ENCODE results near the gene ZNF48. TPM values are rescaled to one million over a fixed set of nuclear protein-coding genes. Genes with fewer than 3 reads are reported as not detected.

Gene ZNF48
- total RNA-seq, 1 donor from 2014 or later: 13.0 TPM

GRCh38 chr16:30428055-30428454 is 32.8 kb downstream of the ZNF48 start:
- no peaks in the 10 kb centered on the region for H3K27me3 Mint-ChIP-seq
- peak overlapping the region; percentile 29 for H3K4me3 Mint-ChIP-seq
- H3K4me1 Mint-ChIP-seq: peaks cover 2% of the 10 kb centered on the region
- ChIA-PET CTCF (no interaction called here), POLR2A (no interaction called here)
- no peaks in the 10 kb centered on the region for H3K9me3 Mint-ChIP-seq
- no peak for ATAC-seq (ENCODE audit: low read depth)
- no peak for DNase-seq
- no peak overlapping the region for H3K27ac Mint-ChIP-seq
- intact Hi-C loops (cut with micrococcal nuclease): no loop called here
- TF ChIP-seq, protein P1, sequence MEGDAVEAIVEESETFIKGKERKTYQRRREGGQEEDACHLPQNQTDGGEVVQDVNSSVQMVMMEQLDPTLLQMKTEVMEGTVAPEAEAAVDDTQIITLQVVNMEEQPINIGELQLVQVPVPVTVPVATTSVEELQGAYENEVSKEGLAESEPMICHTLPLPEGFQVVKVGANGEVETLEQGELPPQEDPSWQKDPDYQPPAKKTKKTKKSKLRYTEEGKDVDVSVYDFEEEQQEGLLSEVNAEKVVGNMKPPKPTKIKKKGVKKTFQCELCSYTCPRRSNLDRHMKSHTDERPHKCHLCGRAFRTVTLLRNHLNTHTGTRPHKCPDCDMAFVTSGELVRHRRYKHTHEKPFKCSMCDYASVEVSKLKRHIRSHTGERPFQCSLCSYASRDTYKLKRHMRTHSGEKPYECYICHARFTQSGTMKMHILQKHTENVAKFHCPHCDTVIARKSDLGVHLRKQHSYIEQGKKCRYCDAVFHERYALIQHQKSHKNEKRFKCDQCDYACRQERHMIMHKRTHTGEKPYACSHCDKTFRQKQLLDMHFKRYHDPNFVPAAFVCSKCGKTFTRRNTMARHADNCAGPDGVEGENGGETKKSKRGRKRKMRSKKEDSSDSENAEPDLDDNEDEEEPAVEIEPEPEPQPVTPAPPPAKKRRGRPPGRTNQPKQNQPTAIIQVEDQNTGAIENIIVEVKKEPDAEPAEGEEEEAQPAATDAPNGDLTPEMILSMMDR (IDR thresholded peaks at IDR 0.05): no peak
- peaks cover 42% of the 10 kb centered on the region for H3K36me3 Mint-ChIP-seq (ENCODE audit: low read depth)

DNA sequence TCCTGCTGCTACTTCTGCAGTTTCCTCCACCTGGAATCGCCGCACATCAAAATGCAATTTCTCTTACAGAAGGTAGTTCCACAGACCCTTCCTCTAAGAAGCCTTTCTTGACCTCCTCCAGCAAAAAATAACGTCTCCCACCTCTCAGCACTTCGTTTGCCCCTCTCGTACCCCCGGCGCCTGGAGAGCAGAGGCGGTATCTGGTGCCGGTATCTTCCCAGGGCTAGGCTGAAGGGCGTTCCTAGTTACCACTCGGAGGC is 34.1 kb downstream of the ZNF48 start:
- Mint-ChIP-seq H3K4me3 (no peak overlapping the region), H3K4me1 (peaks cover 2% of the 10 kb centered on the region), H3K27ac (no peak overlapping the region), H3K27me3 (no peaks in the 10 kb centered on the region), H3K9me3 (no peaks in the 10 kb centered on the region), H3K36me3 (ENCODE audit: low read depth) (peaks cover 32% of the 10 kb centered on the region)
- ChIA-PET POLR2A (interaction anchor here (0.6 to 2.7 kb wide), 44 partner anchors 10 to 639 kb away, joined by 3 to 51 read pairs (median 7); partner anchors contain the start of genes CD2BP2, CORO1A, FBRS and ITGAL), CTCF (interaction anchor here (0.6 to 3.8 kb wide), 37 partner anchors 9 to 512 kb away, joined by 3 to 35 read pairs (median 5); partner anchors contain the start of genes ITGAL, SEPHS2, ZNF48 and ZNF688)
- TF ChIP-seq, protein P1 (IDR thresholded peaks at IDR 0.05): no peak
- peak; percentile 3 for ATAC-seq (ENCODE audit: low read depth)
- intact Hi-C loops (cut with micrococcal nuclease): no loop called here
- DNase-seq: no peak

- H3K4me1 Mint-ChIP-seq: peaks cover 2% of the 10 kb centered on the region
- ChIA-PET CTCF (interaction anchor here (0.6 to 3.8 kb wide), 40 partner anchors 9 to 511 kb away, joined by 3 to 35 read pairs (median 5); partner anchors contain the start of genes ITGAL, SEPHS2, ZNF48 and ZNF688), POLR2A (interaction anchor here (0.5 to 2.7 kb wide), 46 partner anchors 10 to 837 kb away, joined by 3 to 51 read pairs (median 6); partner anchors contain the start of genes CD2BP2, CORO1A, FBRS and ITGAL)
- H3K27me3 Mint-ChIP-seq: no peaks in the 10 kb centered on the region
- TF ChIP-seq, protein P1 (IDR thresholded peaks at IDR 0.05): no peak
- peak; percentile 86 for DNase-seq
- no peak within 1 kb of the TSS for H3K27ac Mint-ChIP-seq
- no peaks in the 10 kb centered on the region for H3K9me3 Mint-ChIP-seq
- H3K4me3 Mint-ChIP-seq: no peak within 1 kb of the TSS
- peak; percentile 97 for ATAC-seq (ENCODE audit: low read depth)
- peaks cover 27% of the 10 kb centered on the region for H3K36me3 Mint-ChIP-seq (ENCODE audit: low read depth)
- intact Hi-C loops (cut with micrococcal nuclease): loop anchor here (1.0 to 2.0 kb wide), 16 partner anchors 12 to 269 kb away; partner anchors contain the start of genes FBRS, PRR14, SEPHS2 and SRCAP
Measured at GRCh38 chr16:30429678-30430427, 34.6 kb downstream of the ZNF48 start, which contains the start of gene DCTPP1. Gene DCTPP1 (minus strand): TSS chr16:30430030. CDS start chr16:30429980, 50 bp downstream.

DNA sequence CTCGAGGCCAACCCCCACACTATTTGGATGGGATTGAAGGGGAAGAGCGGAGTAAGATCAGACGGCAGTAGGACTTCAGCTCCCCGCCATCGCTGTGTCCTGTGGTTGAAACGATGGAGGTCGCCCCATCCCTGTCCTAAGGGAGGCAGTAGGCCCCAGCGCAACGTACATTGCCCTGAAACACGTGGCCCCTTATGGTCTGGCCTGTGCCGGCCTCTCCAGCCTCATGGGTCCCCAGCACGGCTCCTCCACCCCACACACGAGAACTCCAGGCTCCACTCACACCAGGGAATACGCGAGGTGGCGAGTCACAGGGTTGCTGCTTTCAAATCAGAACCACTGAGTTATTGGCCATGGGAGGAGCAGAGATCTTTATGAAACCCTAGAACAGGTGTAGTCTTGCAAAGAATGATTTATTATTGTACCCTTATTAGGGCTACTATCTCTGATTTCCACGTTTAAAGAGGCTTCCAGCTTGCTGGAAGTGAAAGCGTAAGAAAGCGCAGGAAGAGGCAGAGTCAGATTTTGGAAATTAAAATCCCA is 35.3 kb downstream of the ZNF48 start:
- TF ChIP-seq, protein P1 (IDR thresholded peaks at IDR 0.05): no peak
- DNase-seq (no peak), ATAC-seq (ENCODE audit: low read depth) (peak; percentile 5)
- Mint-ChIP-seq H3K4me3 (no peak overlapping the region), H3K27ac (no peak overlapping the region), H3K36me3 (ENCODE audit: low read depth) (peaks cover 22% of the 10 kb centered on the region), H3K27me3 (no peaks in the 10 kb centered on the region), H3K9me3 (no peaks in the 10 kb centered on the region), H3K4me1 (peaks cover 2% of the 10 kb centered on the region)
- intact Hi-C loops (cut with micrococcal nuclease): loop anchor here (1.0 to 2.0 kb wide), 16 partner anchors 12 to 268 kb away; partner anchors contain the start of genes FBRS, PRR14, SEPHS2 and SRCAP
- POLR2A ChIA-PET: interaction anchor here (0.5 to 2.7 kb wide), 40 partner anchors 9 to 836 kb away, joined by 3 to 51 read pairs (median 8); partner anchors contain the start of genes CD2BP2, CORO1A, FBRS and ITGAL
- CTCF ChIA-PET: interaction anchor here (0.7 to 3.8 kb wide), 32 partner anchors 9 to 267 kb away, joined by 3 to 35 read pairs (median 5); partner anchors contain the start of genes ITGAL, ZNF48, ZNF688 and ZNF747

GRCh38 chr16:30434852-30435251 is 39.6 kb downstream of the ZNF48 start:
- no peaks in the 10 kb centered on the region for H3K36me3 Mint-ChIP-seq (ENCODE audit: low read depth)
- DNase-seq (no peak), ATAC-seq (ENCODE audit: low read depth) (no peak)
- peaks cover 13% of the 10 kb centered on the region for H3K4me1 Mint-ChIP-seq
- H3K27me3 Mint-ChIP-seq: no peaks in the 10 kb centered on the region
- intact Hi-C loops (cut with micrococcal nuclease): no loop called here
- no peak overlapping the region for H3K4me3 Mint-ChIP-seq
- ChIA-PET CTCF (no interaction called here), POLR2A (interaction anchor here (0.8 to 1.4 kb wide), 2 partner anchors 10 to 93 kb away, joined by 4 read pairs; no protein-coding TSS in a partner anchor)
- TF ChIP-seq, protein P1 (IDR thresholded peaks at IDR 0.05): no peak
- no peak overlapping the region for H3K27ac Mint-ChIP-seq
- no peaks in the 10 kb centered on the region for H3K9me3 Mint-ChIP-seq

Measured in activated B cell treated with CpG ODN at 0.5 μM for 24 hours (primary cell).